ENCODE data around the gene MRAP.
"Not testable (repeated sequence)": the region's sequence is repeated elsewhere in the genome, so short reads cannot be mapped to it uniquely, and the experiment has no call there.

MRAP gene

DNA sequence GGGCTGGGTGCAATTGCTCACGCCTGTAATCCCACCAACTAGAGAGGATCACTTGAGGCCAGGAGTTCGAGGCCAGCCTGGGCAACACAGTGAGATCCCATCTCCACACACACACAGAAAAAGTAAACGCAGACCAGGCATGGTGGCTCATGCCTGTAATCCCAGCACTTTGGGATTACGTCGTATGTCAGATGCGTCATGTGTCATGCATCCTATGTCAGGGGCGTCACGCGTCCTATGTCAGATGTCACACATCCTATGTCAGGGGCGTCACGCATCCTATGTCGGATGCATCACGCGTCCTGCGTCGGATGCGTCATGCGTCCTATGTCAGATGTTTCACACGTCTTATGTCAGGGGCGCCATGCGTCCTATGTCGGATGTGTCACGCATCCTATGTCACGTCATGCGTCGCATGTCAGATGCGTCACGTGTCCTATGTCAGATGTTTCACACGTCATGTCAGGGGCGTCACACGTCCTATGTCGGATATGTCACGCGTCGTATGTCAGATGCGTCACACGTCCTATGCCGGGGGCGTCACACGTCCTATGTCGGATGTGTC is 1.5 kb downstream of the MRAP start:
- no peak for DNase-seq (ENCODE audit: low spot score)

DNA sequence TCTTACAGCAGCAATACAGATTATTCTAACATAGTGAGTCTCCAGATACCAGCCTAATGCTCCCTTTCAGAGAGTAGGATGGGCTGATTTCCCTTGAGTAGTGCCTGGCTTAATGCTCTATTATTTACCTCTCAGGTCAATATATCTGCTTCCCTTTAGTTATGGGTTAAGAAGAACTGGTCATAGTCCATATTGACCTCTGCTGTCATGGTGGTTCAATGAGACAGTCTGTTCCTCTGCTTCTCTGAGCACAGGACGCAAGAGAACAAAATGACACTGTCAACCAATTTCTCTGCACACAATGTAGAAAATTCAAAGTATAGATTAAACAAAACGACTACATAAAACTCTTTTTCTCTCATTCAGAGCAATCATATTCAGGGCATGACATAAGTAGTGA is 2.9 kb downstream of the MRAP start:
- DNase-seq (ENCODE audit: low spot score): no peak

DNA sequence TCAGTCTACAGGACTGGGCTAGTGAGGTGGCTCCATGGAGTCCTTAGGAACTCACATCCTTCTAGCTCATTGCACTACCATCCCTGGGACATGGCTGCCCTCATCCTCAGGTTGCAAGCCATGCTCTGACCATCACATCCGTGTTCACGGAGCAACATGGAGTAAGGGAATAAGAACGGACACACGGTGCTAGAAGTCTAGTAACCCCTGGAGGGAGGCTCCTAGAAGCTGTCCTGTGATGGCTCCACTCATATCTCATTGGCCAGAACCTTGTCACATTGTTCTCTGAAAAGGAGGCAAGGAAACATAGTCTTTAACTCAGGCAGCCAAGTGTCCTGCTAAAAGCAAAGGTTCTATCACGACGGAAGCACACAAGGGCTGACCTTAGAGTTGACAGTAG is 3.9 kb downstream of the MRAP start:
- no peak for DNase-seq (ENCODE audit: low spot score)

DNA sequence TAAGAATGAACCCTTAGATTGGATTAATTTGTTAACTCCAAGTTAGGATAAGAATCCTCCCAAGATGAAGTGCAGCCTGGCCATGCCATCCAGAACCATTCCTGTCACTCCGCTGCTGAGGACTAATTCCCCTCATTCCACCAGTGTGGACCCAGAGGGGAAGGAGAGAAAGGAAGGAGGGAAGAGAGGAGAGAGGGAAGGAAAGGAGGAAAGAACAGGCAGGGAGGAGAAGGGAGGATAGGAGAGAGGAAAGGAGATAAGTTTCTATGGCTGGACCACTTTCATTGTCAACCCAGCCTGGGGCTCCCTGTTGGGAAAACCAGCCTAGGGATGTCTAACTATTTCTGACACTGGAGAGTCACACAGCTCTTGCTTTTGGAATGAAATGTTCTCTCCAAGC is 4.7 kb downstream of the MRAP start:
- no peak for DNase-seq (ENCODE audit: low spot score)

DNA sequence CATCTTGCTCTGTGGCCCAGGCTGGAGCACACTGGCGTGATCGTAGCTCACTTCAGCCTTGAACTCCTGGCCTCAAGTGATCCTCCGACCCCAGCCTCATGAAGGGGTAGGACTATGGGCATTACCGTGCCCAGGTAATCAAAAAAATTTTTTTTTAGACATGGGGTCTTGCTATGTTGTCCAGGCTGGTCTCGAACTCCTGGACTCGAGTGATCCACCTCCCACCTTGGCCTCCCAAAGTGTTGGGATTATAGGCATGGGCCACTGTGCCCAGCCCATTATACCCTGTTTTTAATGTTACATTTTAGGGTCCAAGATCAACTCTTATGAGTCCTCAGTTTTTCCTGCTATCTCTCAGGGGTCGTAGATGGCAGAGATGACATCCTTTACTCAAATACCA is 6.3 kb downstream of the MRAP start:
- no peak for DNase-seq (ENCODE audit: low spot score)

DNA sequence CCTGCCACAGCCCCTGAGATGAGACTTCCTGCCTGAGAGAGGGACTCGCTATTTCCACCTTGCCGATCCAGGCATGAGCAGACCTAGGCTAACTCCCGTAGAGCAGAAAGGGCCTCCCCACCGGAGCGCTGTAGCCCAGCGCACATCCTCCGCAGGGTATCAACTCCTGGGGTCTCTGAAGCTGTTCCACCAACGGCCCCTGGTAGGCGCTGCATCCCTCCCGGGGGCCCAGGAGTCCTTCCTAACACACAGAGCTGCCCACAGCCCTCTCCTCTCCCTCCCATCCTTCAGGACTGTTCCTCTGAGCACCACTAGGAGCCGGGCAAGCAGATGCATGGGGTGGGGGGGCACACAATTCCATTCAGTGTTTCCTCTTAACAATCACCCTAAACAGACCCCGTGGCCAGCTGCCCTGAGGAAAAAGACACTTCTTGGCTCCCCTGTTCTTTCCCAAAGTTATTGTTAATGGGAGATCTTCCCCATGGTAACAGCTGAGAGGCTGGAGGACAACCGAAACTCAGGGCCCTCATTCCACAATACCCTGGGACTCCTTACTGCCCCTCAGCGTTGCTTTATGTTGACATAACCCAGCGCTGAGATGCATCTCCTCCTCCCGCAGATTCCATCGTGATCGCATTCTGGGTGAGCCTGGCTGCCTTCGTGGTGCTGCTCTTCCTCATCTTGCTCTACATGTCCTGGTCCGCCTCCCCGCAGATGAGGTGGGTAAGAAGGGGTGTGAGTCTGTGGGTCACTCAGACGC is 7.5 kb downstream of the MRAP start:
- no peak for DNase-seq (ENCODE audit: low spot score)

DNA sequence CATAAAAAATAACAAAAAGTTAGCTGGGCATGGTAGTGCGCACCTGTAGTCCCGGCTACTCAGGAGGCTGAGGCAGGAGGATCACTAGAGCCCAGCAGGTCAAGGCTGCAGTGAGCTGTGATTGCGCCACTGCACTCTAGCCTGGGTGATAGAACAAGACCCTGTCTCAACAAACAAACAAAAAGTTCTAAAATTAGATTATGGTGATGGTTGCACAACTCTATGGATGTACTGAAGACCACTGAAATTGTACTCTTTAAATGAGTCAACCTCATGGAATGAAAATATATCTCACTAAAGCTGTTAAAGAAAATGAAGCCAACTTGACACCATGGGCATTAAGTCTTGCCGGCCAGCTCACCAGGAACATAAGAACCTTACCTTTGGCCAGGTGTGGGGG is 9.1 kb downstream of the MRAP start:
- no peak for DNase-seq (ENCODE audit: low spot score)

DNA sequence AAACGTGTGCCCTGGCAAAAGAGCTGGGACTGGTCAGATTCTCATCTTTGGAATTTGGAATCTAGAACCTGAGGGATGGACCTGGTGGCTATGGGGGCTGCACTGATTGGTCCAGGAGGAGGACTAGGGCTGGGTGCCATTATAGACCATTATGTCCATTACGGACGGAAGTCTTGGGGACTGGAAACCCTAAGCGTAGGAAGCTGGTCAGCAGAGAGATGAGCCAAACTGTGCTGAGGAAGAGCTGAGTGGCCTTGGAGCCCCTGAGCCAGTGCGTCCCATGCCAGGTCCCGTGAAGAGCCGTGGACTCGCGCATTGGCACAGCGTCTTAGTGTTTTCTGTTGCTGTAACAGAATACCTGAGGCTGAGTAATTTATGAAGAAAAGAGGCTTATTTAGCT is 10.0 kb downstream of the MRAP start:
- no peak for DNase-seq (ENCODE audit: low spot score)

DNA sequence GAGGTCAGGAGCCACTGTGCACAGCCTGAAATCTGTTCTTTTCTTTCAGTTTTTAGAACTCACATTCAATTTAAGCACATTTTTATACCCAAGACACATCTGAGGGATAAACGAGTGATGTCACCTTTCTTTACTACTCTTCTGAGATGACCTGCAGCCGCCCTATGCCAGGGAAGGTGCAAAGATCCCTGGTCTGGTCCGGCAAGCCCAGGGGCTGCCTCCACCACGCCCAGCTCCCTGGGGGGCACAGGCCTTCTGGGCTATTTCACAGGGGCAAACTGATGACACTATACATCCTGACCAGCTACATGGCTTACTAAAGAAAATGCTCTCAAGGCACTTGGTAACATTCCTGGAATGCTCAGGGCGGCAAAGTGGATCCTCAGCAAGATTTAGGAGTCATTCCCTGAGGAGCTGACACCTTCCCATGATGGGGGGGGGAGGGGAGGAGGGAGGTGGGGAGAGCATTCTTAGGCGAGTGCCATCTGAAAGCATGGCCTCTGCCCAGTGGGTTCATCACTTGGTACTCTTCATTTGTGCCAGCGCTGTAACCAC is 11.3 kb downstream of the MRAP start:
- DNase-seq (ENCODE audit: low spot score): no peak

DNA sequence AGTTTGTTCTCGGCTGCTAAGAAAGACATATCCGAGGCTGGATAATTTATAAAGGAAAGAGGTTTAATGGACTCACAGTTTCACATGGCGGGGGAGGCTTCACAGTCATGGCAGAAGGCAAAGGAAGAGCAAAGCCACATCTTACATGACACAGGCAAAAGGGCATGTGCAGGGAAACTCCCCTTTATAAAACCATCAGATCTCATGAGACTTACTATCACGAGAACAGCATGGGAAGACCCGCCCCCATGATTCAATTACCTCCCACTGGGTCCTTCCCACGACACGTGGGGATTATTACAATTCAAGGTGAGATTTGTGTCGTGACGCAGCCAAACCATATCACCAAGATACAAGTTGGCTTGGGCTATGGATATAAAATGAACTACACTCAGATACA is 12.3 kb downstream of the MRAP start:
- DNase-seq (ENCODE audit: low spot score): not testable (repeated sequence)

DNA sequence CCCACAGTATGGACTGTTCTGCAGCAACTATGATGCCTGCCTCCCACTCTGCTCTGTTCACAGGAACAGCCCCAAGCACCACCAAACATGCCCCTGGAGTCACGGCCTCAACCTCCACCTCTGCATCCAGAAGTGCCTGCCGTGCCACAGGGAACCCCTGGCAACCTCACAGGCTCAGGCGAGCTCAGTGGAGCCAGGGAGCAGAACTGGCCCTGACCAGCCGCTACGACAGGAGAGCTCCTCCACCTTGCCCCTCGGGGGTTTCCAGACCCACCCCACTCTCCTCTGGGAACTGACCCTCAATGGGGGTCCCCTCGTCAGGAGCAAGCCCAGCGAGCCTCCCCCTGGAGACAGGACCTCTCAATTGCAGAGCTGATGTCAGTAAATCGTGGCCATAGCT is 13.0 kb downstream of the MRAP start:
- DNase-seq (ENCODE audit: low spot score): no peak

DNA sequence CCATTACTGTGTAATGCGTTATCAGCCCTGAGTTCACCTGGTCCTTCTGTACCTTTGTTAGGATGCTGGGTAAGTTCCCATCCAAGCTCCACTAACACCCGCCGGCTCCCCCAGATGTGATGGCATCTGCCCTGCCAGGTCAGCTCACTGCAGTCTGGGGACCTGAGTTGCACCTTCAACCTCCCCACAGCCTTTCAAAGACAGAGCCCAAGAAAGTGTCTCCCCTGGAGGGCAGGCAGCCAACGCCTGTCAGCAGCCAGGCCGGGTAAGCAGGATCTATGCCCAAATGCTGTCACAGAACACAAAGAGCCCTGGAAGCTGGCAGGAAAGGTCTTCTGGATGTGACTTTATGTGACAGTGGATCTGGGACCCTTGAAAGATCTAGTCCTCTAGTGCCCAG is 13.7 kb downstream of the MRAP start:
- DNase-seq (ENCODE audit: low spot score): no peak

DNA sequence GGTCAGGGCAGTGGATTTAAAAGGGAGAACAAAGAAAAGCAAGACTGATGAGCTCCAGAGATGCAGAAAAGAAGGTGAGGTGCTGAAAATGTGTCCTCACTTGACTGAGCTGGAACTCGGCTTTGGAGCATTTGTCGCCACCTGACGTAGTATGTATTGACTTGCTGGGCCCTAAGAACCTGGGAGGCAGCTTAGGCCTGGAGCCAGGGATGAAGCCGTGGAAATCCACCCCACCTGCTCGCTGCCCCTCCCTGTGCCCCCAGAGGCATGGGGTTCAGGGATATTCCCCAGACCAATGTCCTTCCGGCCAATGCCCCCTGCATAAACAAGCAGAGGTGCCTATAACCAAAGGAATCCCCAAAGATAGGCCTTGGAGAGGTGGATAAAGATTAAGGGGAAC is 14.3 kb downstream of the MRAP start:
- no peak for DNase-seq (ENCODE audit: low spot score)

DNA sequence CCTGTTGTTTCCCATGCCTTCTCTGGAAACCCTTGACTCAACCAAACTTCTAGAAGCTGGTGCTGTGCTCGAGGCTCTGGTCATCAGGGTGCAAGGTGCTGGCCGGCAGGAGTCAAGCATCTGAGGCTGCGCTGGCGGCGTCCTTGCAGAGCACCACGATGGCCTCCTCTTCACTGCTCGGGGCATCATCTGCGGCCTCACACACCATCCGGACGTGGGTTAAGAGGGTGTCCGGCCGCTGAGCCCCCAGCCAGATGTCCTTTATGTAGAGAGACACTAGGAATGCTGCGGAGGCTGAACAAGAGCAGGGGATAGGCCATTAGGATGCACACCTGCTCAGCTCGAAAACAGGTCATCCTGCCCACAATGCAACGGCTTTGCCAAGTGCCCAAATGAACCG is 16.2 kb downstream of the MRAP start:
- no peak for DNase-seq (ENCODE audit: low spot score)

DNA sequence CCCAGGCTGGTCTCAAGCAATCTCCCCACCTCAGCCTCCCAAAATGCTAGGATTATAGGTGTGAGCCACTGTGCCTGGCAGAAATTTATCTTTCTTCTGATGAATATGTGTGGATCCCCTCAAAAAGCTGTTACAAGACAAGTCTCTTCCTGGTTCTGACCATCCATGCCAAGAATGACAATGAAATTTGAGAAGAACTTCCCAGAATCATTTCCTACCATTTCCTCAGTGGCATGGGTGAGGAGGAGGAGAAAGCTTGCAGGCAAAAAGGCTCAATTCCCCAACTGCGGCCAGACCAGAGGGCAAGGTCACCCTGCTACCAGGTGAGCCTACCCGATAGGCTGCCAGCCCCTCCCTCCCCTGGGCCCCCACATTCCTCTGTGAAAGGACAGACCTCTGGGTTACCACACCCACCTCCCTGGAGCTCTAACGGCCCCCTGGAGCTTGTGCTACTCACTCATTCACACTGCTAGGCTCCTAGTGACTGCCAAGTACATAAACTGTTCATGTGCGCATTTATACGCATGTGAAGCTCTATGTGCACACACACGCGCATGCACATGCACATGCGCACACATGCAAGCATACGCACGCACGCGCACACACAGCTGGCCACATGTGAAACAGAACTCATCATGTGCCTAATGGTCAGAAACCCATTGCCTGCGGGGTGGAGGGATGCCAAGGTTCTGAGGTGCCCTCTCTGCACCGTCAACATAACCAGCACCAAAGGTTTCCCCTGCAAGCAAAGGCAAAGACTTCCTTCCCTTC is 17.0 kb downstream of the MRAP start:
- DNase-seq (ENCODE audit: low spot score): no peak

DNA sequence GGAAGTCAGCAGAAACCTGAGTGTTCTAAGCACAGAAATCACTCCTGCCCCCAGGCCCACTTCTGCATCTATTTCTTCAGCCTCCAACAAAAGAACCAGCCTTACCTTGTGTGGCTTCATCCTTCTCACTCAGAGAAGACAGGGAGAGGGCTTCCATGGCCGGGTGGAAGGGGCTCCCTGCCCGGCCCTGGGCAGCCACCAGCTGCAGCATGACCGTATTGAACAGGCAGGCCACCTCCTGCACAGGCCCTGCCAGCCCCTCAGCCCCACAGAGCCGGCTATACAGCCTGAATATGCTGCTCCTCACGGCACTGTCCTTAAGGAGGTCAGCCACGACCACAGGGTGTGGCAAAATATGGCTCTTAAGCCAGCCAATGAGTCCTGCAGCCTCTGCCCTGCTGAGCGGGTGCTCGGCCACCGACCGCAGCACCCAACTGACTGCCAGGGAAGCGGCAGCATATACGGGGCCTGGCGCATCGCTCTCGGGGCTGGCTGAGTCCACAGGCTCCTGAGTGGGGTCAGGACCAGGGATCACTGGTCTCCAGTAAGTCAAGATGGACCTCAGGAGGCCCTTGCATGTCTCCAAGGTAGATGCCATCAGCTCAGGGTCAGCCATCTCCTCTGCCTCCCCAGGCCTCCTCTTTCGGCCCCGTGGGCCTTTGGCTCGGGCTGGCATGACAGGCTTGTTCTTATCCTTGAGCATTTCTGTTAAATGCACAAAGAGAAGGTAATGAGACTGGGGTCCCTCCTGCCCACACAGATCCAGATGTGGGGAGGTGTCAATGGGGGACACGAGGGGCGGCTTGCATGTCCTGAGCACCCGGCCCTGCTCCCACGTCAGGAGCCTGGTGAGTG is 17.9 kb downstream of the MRAP start:
- no peak for DNase-seq (ENCODE audit: low spot score)

DNA sequence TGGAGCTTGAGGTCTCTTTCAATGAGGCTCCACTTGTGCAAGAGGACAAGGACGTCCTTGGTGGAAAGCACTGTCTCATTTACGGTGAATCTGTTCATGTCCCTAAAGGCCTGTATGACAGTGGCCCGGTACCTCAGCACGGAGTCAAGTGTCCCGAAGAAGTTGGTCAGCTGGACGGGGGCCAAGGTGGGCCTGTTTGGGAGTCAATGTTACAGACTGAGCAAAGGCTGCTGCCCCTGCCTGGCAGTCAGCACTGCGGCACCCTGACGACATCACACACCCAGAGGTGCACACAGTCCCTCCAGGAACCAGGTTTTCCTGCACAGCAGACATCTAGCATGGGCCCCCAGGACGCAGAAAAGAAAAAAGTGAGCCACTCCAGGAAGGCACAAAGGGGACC is 19.1 kb downstream of the MRAP start:
- no peak for DNase-seq (ENCODE audit: low spot score)

DNA sequence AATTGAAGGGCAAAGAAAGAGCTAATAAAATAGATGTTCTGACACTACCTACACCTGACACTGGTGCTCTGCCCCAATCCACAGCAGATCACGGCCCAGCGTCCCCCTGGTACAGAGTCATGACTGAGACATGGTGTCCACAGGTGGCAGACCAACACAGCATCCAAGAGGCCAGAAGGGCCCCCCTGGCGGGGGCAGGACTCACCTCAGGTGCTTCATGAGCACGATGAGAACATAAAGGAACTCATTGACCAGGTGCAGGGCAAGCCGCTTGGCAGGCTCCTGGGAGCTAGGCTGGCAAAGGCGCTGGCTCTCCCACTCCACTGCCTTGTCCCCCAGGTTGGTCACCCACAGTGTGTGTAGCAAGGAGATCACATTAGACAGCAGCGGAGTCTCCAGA is 20.4 kb downstream of the MRAP start:
- DNase-seq (ENCODE audit: low spot score): no peak

DNA sequence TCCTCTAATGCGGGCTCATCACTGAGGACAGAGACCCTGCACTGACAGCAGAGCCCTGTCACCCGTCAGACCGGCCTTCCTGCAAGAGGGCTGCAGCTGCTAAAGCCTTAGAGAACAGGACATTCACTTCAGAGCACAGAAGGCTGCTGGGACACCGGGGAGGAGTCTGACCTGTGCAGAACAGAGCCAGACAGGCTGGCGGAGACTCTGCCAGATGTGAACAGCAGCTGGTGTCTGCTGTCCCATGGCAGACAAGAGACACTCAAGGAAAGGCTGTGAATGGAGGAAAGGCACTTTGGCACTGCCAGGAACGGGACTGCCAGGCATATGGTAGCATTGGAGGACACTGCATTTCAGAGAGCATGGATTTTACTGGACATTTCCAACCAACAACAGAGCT is 21.4 kb downstream of the MRAP start:
- DNase-seq (ENCODE audit: low spot score): no peak

DNA sequence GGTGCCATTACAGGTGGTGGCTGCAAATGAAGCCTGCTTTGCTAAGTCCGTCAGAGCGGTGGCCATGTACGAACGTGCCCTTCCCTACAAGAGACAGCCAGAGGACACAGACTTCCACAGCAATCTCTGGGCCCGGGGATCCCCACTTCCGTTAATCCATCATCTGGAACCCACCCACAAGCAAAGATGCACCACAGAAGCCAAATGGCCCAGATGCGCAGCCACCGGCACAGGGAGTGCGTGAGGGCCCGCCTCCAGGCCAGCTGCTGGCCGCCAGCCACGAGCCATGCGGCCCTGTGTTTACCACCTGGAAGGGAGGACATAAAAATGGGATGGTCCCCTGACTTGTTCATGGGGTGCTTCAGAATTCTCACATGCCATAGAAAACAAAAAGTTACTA is 22.1 kb downstream of the MRAP start:
- DNase-seq (ENCODE audit: low spot score): no peak

DNA sequence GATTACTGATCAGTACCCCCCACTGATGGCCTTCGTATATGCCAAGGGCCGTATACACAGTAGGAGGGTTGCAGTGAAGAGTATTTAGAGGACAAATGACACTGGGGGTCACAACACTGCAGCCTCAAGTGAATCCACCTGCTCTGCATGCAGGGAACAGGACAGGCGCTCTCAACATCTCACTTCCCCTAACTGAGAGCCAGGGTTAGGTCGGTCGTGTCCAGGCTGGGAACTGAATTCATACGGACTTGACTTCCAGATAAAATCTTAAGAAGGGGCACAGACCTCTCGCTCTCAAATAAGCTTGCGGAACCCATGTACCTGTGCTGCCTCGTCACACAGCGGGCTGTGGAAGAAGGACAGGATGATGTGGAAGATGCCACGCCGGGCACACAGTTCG is 22.8 kb downstream of the MRAP start:
- DNase-seq (ENCODE audit: low spot score): no peak

DNA sequence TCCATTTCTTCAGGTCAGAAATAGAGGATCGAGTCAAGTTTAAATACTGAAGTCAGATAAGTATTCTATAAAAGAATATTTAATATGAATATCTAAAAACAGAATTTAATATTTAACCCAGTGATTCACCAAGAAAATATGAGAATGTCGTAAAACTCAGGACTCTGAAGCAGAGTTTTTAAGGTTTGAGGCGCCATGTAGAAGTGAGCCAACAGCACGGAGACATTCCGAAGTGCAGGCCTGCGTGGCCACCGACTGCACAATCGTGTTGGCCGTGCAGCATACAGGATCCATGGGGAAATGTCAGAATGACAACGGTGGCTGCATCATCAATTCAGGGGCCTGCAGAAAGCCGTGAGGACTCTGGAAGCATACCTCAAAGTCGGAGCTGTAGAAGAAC is 23.4 kb downstream of the MRAP start:
- no peak for DNase-seq (ENCODE audit: low spot score)
